HPDE6-E6E7 (cell line): ENCODE data around the gene NANOS2.
"Not testable (repeated sequence)": the region's sequence is repeated elsewhere in the genome, so short reads cannot be mapped to it uniquely, and the experiment has no call there.

ENCODE experiments used
- DNase-seq: peaks from one replicate; pipeline ENCODE4 v3.0.0; 2011; ENCODE audit warnings: missing footprints; ENCODE audit errors: extremely low spot score

NANOS2 gene

DNA sequence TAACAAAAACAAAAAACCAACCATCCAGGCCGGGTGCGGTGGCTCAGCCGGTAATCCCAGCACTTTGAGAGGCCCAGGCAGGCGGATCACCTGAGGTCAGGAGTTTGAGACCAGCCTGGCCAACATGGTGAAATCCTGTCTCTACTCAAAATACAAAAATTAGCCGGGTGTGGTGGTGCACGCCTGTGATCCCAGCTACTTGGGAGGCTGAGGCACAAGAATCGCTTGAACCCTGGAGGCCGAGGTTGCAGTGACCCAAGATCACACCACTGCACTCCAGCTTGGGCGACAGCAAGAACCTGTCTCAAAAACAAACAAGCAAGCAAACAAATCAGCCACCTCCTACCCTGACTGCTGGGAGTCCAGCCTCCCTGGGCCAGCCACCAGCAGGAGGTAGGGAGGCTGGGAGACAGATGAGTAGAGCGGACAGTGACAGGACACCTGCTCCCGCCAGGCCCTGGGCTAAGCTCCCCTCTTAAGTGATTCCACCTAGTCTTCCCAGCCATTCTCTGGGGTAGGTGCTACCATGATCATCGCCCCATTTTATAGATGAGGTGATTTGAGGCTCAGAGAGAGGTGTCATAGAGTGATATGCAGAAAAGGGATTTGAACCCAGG is 18.5 kb downstream of the NANOS2 start:
- DNase-seq, result not testable (repeated sequence)

DNA sequence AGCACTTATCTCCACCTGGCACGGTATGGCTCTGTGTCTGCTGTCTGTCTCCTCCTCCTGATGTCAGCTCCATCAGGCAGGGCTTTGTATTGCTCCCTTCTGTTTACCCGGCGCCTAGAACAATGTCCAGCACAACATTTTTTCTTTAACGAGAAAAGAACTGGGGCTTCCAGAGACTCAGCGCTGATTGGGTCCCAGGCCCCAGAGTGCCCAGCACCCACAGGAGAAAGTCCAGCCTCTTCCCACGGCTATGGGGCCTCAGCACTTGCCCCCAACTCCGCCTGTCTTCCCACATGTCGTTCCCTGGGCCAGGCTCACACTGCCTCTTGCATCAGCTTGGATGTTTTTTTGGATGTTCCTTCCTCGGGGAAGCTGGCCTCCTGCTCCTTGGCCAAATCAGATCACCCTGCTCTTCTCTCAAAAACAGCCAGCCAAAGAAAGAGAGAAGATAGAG is 19.0 kb downstream of the NANOS2 start:
- DNase-seq, result no peak

DNA sequence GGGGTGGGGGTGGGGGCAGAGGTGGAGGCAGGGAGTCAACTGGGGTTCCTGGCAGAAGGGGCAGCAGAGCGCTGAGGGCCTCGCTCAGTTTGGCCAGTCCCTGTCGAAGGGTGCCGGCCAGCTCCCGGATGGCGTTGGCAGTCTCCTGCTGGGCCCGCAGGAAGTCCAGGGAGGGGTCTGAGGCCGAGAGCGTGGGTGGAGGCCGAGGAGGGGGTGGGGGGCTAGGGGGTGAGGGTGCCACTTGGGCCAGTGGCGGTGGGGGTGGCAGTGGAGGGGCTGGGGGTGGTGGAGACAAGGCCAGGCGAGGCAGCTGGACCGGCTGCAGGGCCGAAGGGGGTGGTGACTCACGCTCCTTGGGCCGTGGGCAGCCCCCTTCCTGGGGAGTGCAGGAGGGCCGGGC is 23.7 kb downstream of the NANOS2 start:
- no peak for DNase-seq

DNA sequence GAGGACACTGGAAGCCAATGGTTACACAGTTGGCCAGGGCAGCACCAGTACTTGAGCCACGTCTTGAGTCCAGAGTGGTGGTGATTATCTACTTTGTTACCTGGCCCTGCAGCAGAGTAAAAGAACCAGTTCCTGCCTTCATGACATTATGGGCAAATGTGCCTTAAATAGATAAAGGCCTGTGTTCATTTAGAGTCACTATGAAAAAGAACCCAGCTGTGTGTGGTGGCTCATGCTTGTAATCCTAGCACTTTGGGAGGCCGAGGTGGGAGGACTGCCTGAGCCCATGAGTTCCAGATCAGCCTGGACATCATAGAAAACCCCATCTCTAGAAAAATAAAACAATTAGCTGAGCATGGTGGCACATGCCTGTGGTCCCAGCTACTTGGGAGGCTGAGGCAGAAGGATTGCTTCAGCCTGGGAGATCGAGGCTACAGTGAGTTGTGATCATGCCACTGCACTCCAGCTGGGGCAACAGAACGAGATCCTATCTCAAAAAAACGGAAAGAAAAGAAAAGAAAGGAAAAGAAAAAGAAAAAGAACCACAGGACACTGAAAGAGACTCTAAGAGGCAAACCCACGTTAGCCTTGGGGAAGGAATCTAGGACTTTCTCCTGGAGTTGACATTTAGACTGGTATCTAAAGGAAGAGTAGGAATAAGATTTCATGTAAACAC is 25.2 kb downstream of the NANOS2 start:
- DNase-seq, result no peak

DNA sequence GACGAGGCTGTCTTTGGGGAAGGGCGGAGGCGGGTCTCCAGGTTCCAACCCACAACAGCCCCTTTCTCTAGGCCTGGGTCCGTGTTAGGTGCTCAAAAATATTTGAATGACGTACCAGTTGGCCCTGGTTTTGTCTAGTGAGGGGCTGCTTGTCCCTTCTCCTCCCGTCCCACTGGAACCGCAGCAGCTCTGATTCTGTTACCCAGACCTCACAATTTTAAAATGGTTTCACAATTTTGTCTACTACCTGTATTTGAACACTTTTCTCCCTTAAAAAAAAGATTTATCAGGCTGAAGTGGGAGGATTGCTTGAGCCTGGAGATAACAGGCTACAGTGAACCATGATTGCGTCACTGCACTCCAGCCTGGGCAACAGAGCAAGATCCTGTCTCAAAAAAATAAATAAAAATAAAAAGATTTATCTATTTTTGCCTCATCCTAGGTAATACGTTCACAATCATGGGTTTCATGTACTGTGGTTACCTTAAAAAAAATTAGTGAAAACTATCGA is 27.3 kb downstream of the NANOS2 start:
- DNase-seq, result no peak

DNA sequence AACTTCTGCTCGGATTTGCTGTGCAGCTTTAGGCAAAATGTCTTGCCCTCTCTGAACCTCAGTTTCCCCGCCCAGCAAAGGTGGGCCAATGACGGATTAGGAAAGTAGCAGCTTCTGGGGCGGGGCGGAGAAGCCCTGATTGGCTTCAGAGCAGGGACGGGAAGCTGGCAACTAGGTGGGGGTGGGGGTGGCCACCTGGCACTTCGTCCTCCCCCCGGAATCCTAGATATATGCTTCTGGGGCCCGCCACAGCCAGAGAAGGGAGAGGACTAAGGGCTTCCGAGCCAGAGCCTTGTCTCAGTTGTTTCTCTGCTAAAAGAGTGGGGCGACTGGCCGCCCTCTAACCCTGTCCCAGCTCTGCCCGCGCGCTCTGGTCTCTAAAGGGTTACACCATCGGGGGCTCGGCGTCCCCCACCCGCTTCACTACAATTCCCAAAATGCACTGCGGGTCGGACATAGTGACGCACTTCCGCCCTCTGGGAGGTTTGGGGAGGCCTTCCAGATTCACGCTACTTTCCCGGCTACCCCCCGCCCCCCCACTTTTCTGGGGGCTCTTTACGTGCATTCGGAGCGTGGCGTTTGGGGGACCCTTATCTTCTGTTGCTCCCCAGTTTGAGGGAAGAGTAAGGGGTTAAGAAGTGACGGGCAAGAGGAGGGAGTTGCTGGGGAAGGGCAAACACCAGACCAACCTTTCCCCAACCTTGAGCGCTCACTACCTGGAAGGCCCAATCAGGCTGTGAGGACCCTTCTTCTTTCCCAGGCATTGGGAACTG is 28.0 kb downstream of the NANOS2 start:
- peak; percentile 91 for DNase-seq

DNA sequence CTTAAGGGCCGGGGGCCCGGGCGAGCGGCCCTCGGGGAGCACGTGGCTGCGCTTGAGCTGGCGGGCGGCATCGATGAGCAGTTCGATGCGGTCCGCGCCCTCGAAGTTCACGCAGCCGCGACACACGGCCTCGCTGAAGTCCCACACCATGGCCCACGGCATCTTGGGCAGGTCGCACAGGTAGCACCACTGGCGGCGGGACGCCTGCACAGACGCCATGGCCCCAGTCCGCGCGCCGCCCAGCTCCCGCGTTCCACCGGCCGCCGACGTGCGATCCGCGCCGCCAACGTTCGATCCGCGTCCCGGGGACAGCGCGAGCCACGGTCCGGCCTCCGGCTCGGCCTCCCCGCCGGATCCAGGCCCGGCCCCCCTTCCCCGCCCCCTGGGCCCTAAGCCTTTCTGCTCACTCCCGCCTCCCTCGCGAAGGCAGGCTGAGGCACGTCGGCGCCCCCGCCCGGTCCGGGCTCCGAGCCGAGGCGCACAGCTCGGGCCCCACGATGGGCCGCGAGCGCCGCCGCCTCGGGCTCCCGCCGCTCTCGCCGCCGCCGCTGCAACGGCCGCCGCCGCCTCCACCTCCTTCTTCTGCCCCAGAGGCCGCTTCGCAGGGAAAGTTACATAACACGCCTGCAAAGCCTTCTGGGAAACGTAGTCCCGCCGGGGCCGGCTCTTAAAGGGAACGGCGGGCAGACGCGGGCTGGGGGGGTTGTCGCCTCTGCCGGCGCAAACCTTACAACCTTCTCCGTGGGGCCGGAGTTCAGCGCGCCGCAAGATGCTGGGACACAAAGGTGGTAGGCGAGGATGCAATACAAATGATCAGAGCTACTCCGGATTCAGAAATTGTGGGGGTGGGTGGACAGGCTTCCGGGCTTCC is 28.8 kb downstream of the NANOS2 start, which contains the start of gene IRF2BP1:
Gene IRF2BP1 (minus strand): TSS at position 586 of the 871 bp plus-strand sequence. CDS start 367 bp downstream, at position 219.
- DNase-seq, result peak; percentile 92

DNA sequence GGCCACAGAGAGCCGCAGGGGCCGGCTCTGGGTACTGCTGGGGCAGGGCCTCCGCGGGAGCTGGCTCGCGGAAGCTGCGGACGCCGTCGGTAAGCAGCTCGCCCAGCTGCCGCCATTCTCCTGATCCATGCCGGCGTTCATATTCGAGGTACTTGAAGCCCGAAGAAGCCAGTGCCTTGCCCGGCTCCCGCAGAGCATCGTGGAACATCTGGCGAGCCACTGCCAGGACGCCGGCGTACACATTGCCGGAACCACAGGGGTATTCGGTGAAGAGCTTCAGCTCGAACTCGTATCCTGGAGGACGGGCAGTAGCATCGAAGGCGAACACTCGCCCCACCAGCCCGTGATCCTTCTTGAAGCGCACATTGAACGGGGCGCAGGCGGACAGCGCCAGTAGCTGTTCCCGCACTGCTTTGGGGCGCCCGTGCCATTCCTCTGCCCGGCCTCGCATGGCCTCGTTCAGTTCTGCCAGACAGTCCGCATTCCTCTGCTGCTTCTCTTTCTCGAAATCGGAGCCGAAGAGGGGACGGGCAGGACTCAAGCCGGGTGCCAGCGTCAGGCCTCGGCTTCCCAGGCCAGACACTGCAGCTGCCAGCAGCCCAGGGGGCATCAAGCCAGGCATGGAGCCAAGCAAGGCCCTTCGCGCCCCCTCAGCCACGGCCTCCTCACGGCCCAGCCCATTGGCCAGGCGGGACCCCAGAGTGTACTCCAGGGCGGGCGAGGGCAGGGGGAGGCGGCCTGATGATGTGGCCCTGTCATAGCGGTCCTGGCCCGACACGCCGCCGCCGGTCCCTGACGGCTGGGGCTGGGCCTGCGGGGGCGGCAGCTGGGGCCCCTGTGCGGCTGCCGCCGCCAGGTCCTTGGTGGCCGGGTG is 29.7 kb downstream of the NANOS2 start:
- no peak for DNase-seq

DNA sequence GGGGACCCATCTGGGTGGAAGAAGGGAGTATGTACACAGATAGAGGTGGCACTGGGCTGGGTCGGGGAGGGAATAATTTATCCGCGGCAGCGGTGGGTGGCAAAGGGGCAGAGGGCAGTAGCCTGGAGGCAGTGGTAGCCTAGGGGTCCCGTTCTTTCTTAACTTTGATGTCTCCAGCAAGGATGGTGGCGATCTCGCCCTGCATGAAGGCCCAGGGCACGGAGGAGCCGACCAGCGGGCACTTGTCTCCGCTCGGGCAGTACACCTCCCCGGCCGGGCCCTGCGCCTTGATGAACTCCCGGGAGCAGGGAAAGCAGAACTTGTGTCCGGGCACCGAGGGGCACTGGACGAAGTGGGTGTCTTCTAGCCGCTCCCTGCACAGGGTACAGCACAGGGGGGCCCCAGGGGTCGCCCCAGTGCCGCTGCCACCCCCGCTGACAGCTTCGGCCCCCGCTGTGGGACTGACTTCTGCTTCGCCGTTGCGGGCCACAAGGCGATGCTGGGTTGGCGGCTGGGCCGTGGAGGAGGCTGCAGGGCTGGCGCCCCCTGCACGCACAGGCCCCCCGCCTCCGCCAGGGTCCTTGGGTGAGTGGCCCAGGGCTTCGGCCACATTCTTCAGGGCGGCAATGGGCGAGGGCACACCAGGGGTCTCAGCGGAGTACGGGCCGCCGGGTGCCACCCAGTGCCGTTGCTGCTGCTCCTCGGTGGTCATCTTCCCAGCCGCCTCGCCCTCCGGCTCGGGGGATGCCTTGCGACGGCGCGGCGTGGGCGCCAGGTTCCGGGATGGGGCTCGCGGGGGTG is 30.5 kb downstream of the NANOS2 start:
- DNase-seq, result no peak

DNA sequence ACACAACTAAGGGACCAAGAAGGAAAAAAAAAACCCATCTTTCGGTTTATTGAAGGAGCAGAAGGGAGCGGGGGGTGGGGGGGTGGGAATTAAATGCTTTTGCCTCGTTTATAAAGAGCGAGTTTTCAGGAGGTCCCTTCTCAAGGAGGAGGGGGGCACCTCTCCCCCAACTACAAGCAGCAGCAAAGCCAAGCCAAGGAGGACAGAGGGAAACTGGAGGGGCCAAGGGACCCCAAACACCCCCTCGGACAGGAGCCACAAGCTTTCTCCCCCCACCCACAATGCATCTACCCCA is 31.0 kb downstream of the NANOS2 start:
- DNase-seq, result no peak

DNA sequence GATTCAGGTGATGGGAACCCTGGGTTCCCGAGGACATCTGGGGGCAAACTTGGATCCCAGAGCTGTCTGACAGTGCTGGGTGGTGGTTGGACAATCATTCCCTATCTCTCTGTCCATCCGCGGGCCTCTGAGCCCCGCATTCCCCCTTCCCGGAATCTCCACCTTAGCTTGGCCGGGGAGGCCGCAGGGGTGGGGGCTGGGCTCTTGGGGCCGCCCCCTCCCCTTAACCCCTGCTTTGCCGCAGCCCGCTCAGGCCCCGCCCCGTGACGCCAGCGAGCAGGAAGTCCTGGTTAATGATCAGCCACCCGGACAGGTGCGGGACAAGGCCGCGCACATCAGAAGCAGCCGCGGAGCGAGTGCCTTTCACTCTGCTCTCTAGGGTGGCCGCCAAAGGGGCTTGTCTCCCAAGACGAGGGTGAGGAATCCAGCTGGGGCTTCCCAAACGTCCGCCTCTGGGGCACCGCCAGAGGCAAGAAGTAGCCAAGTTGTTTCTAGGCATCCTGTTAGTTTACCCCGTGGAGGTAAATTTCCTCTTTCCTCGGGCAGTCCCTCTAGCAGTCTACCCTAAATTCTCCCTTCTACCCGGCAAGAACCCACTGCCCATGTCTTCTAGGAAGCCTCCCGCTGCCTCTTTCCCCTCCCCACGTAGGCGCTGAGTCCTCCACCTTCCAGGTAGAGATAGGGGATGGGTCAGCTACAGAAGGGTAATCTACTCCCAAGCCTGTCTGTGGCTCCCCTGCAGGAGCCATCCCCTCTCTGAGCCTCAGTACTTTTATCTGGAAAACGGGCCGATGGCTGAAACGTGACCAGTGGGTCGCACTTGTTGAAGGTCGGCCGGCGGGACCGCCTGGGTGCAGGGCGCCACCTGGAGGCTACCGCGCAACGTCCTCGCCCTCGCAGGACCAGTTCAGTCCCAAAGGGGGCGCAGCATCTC is 31.7 kb downstream of the NANOS2 start:
- DNase-seq, result peak; percentile 70

DNA sequence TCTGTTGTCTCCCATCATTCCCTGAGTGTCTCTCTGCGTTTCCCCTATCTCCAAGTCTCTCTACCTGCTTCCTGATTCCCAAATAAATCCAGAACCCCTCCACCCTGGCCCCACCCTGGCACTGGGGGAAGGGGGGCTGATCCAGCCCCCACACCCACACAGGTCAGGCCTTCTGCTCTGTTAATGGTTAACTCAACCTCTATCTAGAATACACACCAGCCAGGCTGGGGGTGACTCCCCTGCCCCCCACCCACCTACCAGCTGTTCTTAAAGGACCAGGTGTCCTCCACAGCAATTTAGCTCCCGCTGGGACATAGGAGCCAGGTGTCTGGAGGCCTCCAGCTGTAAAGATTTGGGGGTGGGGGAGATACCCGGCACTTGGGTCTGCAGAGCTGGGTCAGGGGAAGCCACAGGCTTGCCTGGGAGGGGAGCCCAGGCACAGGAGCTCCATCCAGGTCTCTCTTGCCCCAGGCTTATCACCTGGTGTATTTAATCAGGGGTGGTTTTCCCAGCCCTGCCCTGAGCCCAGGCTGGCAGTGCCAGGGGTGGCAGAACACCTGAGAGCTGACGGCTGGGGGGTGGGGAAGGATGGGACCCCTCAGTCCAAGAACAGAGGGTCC is 32.6 kb downstream of the NANOS2 start:
- no peak for DNase-seq

DNA sequence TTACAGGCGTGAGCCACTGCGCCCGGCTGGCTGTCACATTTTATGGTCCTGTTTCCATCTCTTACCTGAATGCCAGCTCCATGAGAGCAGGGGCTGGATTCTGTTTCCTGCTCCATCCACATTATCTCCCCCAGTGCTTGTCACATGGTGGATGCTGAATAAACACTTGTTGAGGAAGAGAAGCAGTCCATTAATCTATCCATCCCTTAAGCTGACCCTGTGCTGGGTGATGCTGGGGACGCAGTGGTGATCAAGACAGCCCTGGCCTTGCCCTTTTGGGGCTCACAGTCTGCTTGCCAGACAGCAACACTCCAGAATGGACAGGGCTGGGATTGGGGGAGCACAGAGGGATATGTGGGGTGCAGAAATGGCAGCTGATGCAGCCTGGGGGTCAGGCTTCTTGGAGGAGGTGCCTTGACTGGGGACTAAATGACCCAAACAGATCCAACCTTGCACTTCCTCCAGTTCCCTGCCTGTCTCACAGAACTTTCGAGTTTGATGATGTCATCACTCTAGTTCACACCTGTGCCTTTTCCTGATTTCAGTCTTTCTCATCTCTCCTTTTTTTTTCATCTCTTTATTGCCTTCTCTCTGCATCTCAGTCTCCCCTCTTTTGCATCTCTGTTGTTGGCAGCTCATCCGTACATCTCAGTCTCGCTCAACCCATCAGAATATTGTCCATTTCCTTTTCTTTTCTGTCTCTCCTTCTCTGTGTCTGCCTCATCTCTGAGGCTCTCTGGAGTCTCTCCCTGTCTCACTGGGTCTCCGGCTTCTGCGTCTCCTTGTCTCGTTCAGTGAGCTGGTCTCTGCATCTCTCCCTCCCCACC is 33.3 kb downstream of the NANOS2 start:
- no peak for DNase-seq

DNA sequence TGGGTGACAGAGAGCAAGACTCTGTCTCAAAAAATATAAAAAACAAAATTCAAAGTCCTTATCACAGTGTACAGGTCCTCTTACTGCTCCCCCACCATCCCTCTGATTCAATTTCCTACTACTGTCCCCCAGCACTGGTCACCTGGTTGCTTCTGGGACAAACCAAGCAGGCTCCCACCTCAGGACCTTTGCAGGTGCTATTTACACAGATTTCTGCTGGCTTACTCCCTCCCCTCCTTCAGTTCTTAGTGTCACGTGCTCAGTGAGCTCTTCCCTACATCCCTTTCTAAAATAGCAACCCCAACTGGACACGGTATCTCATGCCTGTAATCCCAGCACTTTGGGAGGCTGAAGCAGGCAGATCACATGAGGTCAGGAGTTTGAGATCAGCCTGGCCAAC is 34.6 kb downstream of the NANOS2 start:
- no peak for DNase-seq

DNA sequence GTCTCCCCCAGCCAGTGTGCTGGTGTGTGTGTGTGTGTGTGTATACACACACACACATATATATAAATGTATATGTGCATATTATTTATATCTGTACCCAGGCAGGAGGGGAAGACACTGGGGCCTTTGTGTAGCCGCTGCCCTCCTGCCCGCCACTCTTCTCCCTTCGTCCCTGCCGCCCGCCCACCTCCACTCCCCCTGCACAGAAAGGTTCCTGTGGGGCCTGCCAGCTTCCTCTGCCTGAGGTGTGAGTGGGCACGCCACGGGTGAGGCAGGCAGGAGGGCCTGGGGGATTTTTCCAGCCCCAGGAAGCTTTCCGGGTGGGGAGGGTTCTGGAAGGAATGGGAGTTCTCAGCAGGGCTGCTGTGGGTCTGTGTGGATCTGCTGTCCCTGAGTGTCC is 35.5 kb downstream of the NANOS2 start:
- DNase-seq, result no peak

DNA sequence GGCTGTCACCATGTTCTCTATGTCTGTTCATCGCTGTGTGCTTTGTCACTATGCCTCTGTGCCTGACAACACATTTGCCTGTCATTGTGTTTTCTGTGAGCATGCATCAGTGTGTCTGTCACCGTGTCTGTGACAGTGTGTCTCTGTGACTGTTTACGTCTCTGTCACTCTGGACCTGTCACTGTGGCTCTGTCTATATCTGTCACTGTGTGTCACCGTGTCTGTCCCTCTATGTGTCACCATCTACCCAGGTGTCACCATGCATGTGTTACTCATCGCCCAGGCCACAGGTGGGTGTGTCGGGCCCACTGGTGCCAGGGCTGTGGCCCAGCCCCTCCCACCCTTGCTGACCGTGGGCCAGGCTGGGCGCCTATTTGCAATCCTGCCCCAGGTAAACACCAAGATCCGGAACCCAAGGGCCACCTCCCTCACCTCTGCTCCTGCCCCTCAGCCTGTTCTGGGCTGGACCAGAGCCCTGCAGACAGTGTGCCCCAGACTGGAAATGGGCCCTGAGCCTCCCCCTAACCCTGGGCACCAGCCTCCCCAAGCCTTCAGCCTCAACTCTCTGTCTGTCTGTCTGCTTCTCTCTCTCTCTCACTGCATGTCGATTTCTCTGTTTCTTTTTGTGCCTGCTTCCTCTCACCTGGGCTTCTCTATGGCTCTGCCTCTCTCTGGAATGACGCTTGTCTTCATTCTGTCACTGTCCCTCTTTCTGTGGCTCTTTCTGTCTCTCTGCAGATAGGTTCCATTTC is 36.4 kb downstream of the NANOS2 start:
- DNase-seq, result no peak
